ENCODE results near the gene DOC2A.

Gene DOC2A

DNA sequence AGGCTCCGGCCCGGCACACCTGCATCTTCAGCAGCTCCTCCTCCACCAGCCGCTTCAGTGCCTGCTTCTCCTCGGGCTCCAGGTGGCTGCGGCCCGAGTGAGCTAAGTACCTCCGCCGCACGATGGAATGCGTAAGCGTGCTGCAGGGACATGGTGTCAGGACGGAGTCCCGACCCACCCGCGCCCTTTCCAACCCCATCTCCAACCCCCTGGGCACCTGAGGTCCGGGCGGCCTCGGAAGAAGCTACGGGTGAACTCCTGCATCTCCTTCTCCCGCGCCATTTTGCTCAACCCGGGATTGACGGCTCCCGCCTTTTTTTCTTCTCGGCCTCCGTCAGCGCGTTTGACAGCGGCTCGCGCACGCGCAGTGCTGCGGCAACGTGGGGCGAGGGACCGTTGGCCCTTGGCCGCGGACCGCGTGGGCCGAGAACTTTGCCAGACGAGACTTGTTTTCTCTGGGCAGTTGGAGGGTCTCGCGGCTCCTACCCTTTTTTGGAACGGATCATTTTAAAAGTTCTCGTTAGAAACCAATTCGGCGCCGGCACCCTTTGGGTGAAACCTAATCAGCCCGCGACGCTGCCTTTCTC, 15.4 kb downstream of the DOC2A start, which contains the start of gene HIRIP3:
HIRIP3 (minus strand) TSS at position 294 of the 587 bp plus-strand sequence; CDS start at position 282, 12 bp downstream.
- peak; percentile 96 for DNase-seq (ENCODE audit: insufficient read length, low spot score)
- no peak for FAIRE-seq
- TF ChIP-seq, protein P1, sequence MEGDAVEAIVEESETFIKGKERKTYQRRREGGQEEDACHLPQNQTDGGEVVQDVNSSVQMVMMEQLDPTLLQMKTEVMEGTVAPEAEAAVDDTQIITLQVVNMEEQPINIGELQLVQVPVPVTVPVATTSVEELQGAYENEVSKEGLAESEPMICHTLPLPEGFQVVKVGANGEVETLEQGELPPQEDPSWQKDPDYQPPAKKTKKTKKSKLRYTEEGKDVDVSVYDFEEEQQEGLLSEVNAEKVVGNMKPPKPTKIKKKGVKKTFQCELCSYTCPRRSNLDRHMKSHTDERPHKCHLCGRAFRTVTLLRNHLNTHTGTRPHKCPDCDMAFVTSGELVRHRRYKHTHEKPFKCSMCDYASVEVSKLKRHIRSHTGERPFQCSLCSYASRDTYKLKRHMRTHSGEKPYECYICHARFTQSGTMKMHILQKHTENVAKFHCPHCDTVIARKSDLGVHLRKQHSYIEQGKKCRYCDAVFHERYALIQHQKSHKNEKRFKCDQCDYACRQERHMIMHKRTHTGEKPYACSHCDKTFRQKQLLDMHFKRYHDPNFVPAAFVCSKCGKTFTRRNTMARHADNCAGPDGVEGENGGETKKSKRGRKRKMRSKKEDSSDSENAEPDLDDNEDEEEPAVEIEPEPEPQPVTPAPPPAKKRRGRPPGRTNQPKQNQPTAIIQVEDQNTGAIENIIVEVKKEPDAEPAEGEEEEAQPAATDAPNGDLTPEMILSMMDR (IDR thresholded peaks at IDR 0.05; ENCODE audit: insufficient read depth, missing control alignments): no peak

DNA sequence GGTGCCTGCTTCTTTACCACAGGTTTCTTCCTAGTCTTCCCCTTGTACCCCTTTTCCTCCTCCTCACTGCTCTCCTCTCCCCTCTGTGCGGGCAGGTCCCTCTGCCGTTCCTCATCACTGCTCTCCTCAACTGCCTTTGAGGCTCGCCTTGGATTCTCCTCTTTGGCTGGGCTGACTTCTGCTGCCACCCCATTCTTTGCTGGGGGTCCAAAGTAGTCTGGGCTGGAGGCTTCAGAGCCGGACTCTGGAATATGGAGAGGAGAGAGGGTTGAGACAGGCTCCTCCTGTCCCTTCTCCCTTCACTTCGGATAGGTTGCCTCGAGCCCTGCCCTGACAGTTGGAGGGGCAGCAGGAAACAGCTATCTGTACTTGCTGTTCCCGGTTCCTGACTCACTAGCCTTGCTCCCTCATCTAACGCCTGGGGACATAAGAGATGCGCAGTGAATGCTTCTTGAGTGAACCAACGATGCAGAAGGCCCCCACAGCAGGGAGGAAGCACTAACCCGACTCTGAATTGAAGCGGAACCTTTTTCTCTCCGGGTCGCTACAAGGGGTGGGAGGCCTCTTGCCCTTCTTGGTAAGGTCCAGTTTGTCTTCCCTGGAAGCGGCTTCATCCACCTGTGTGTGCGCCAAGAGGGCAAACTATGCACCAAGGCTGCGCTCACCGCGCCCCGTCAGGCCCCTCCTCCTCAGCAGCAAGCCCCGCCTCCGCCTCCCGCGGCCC, 16.1 kb downstream of the DOC2A start:
- no peak for DNase-seq (ENCODE audit: insufficient read length, low spot score)
- FAIRE-seq: no peak

DNA sequence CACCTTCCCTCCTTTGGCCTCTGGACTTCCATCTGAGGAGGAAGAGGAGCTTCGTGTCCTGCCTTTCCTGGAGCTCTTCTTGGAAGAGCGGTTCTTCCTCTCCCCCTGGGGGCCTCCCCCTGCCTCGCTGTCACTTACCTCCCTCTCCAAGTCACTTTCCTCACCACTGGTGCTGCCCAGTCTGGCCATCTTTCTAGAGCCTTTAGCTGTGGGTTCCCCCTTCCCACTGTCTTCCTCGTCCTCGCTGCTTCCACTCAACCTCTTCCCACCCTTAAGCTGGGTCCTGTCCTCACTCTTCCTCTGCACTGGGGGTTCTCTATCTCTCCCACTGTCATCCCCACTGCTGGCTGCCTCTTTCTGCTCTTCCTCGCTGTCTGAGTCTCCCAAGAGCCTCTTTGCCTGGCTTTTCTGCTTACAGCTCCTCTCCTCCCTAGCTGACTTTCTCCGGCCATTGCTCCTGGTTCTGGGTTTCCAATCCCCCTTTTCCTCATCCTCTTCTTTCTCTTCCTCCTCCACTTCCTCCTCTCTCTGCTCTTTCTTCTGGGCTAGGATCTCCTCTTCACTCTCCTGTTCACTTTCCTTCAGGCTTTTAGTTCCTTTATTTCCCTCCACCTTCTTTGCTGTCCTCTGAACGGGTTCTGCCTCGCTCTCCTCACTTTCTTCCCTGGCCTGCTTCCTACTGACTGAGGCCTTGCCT, 16.8 kb downstream of the DOC2A start:
- TF ChIP-seq, protein P1 (IDR thresholded peaks at IDR 0.05; ENCODE audit: insufficient read depth, missing control alignments): no peak
- FAIRE-seq: no peak
- no peak for DNase-seq (ENCODE audit: insufficient read length, low spot score)

More for the DNA sequence above, 16.1 kb downstream of the DOC2A start:
- TF ChIP-seq, protein P1 (IDR thresholded peaks at IDR 0.05; ENCODE audit: insufficient read depth, missing control alignments): no peak

DNA sequence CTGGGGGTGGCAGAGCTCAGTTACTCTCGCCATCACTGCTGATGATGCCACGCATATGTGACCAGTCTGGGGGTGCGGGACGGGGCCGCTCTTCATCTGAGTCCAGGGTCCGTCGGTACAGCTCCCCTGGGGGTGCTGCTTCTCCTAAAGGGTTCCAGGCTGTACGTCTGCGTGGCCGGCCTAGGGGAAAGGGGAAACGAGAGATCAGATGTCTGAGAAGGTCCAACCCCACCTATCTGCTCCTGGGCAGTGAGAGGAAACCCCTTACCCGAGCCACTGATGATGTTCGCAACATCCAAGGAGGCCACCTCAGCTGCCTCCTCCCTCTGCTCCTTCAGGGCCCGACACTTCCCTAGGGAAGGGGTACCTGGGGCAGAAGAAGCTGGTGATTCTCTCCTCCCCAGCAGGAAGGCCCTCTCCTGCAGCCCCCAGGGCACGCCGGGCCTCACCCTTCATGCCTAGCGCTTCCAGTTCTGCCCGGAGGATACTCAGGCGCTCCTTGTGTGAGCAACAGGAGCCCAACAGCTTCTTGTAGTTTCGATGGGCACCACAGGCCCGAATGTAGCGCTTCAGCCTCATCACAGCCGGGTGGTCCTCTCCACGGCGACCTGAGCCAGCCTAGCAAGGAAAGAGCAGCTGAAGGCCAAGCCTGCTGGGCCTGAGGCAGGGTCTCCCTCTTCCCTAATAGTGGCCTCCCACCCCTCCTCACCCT, 17.5 kb downstream of the DOC2A start:
- FAIRE-seq (no peak), DNase-seq (ENCODE audit: insufficient read length, low spot score) (no peak)
- TF ChIP-seq, protein P1 (IDR thresholded peaks at IDR 0.05; ENCODE audit: insufficient read depth, missing control alignments): no peak

DNA sequence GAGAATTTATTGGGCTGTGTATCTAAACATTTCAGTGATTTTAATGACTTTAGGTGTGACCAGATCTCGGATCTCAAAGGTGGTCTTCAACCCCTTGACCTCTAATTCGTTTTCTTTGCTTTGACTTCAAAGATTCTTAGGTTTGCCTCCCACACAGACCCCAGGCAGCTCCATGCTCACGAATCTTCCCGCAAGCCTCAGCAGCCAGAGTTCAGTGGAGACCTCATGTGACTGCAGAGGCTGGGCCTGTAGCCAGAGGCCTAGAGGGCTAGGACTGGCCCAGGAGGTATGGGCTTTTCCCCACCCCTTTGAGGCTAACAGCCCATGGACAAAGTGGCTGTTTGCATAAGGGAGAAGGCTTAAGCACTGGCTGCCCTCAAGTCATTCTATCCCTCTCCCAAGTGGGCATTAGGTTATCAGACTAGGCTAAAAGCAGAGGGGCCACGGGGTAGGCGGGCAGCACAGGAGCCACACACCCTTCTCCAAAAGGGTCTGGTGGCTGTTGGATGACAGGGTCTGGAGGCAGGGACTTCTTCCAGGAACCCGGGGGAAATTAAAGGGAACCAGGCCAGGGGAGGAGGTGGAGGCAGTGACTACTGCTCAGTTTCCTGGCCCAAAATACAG, 18.4 kb downstream of the DOC2A start:
- TF ChIP-seq, protein P1 (IDR thresholded peaks at IDR 0.05; ENCODE audit: insufficient read depth, missing control alignments): no peak
- DNase-seq (ENCODE audit: insufficient read length, low spot score): no peak
- FAIRE-seq: no peak

DNA sequence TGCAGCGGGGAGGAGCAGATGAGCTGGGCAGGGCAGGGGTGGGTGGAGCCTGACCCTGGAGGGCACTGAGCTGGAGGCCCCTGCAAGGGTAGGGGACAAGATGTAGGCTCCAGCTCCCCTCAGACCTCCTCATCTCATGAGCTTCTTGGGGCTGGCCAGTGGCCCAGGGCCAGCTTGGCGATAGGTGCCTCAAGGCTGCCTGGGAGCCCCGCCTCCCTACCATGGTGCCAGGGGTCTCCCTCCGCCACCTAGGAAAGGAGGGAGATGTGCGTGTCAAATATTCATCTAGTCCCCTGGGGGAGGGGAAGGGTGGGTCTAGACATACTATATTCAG, 19.3 kb downstream of the DOC2A start:
- TF ChIP-seq, protein P1 (IDR thresholded peaks at IDR 0.05; ENCODE audit: insufficient read depth, missing control alignments): no peak
- DNase-seq (ENCODE audit: insufficient read length, low spot score) (no peak), FAIRE-seq (no peak)
